ENCODE measurements around the gene BANP.
"Not testable (repeated sequence)": the region's sequence is repeated elsewhere in the genome, so short reads cannot be mapped to it uniquely, and the experiment has no call there.

The BANP gene

DNA sequence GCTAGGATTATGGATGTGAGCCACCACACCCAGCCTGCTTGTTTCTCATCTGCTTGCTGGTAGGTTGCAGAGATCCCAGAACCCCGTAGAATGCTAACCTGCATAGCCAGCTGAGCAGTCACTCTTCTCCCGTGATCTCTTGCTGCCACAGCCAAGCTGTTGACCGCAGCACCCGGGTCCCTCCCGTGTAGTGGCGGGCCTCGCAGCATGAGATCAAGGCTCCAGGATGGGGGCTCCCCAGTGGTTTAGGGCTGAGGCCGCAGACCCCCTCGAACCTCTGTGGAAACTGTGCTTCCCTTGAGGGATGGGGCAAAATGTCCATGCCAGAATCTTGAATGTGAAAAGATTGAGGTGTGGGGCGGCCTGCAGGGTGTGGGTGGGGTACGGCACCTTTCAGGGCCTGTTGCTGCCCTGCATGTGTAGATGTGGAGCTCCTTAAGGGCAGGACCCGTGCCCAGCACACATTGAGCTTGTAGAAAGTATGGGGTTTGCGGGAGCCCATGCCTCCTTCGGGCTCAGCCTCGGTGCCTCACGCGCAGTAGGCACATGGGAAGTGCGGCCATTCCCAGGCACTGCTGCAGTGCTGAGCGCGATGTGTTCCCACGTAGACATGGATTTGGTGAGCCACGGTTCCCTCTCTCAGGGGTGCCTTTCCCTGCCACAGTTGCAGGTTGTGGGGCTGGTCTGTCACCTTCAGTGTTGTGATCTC lies 99.9 kb downstream of the BANP start:
- no peak for DNase-seq

DNA sequence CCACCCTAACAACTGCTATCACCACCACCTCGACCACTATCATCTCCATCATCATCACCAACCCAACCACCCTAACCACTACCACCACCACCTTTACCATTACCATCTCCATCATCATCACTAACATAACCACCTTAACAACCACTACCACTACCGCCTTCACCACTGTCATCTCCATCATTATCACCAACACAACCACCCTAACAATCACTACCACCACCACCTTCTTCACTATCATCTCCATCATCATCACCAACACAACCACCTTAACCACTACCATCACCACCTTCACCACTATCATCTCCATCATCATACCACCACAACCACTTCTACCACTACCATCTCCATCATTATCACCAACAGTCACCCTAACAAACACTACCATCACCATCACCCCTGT lies 101.4 kb downstream of the BANP start:
- DNase-seq: no peak

GRCh38 chr16:88053479-88053878 lies 102.2 kb downstream of the BANP start:
- DNase-seq: not testable (repeated sequence)

DNA sequence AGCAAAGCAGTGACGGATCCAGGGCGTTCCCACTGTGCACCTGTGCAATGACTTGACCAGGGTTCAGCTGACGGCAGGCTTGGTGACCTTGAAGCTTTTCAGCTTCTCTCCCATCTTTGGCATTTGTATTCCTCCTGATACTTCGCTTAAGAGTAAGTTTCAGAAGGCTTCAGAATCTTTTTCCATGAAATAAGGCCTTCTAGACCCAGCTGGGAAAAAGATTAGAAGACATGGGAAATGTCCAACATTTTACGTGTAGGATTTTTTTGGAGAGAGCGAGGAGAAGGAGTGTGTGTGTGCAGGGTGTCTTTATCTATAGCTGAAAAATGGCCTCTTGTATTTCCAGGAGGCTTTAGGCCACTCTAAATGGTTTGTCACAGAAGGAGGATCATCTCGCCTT lies 104.1 kb downstream of the BANP start:
- no peak for DNase-seq

- DNase-seq: no peak
Measured at GRCh38 chr16:88056212-88056611, 105.0 kb downstream of the BANP start.

GRCh38 chr16:88057656-88058055 lies 106.4 kb downstream of the BANP start:
- no peak for DNase-seq

GRCh38 chr16:88058136-88058535 lies 106.9 kb downstream of the BANP start:
- DNase-seq: no peak

DNA sequence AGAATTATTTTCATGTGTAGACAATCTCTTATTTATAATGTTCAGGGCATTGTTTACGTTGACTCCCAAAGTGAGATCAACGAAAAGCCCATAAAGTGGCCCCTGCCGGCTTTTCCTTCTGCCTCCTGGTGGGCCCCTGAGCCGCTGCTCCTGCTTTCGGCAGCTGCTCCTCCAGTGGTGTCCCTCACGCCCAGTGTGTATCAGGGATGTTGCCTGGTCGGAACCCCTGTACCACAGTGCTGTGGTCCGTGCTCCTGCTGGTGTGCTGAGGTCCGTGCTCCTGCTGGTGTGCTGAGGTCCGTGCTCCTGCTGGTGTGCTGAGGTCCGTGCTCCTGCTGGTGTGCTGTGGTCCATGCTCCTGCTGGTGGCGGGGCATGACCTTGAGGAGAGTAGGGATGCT lies 107.6 kb downstream of the BANP start:
- DNase-seq: no peak

DNA sequence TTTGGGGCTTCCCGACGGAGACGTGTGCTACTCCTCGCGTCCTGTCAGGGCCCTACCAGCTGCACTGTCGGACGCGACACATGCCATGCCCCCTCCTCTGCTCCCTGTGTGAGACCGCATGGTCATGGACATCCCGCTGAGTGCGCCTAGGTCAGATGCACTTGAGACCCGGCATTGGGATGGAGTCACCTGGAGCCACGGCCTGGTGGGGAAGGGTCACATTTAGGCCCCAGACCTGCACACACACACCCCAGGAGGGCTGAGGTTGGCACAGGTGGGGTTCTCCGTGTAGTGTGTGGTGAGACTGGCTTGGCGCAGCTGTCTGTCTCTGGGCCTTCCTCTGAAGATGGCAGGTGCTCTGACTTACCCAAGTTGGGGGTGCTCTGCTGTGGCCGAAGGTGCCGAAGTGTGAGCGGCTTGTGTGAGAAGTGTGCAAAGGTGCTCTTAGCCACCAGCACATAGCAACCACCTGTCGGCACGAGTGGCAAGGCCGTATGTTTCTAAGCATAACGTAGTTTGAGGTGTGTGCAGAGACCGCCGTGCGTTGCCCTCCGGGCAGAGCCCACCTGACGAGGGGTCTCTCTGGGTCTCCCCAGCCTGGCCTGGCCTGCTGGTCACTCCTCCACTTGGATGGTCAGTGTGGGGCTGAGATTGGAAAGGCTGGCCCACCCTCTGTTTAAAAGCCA lies 108.6 kb downstream of the BANP start:
- no peak for DNase-seq

- DNase-seq: no peak
Measured at GRCh38 chr16:88060524-88061219, 109.4 kb downstream of the BANP start.

GRCh38 chr16:88061346-88062110 lies 110.3 kb downstream of the BANP start:
- DNase-seq: no peak

DNA sequence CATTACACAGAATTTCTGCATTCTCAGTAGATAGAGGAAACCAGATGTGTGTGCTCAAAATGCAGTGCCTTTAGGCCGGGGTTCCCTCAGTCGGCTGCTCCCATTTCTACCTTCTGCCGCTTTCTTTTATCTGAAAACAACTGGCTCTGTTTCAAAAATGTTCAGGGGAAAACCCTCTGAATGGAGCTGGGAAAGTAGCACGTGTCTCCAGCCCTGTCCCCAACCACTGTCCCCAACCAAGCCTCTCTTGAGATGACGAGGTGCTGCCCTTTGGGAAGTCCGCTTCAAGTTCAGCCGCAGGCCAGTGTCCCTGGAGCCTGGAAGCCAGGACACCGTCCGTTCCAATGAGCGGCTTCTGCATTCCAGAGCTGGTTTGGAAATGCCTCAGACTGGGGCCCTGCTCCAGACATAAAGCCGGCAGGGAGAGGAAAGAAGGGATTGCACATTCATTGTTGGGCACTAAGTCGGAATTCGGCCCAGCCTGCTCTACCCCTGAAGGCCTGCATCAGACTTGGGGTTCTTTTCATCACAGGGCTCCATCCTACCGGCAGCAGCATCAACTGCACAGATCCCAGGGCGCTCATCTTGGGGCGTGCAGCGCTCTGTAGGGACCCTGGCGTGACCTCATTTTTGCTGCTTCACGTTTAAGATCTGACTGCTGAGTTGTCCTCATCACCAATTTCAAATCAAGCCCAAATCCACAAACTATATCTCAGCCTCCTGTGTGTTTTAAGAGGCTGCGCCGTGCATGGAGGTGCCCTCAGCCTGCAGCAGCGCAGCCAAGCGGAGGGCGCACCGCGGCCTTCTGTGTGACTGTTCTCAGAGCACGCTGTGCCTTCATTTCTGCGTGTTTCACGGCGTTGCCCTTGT lies 111.3 kb downstream of the BANP start:
- no peak for DNase-seq

DNA sequence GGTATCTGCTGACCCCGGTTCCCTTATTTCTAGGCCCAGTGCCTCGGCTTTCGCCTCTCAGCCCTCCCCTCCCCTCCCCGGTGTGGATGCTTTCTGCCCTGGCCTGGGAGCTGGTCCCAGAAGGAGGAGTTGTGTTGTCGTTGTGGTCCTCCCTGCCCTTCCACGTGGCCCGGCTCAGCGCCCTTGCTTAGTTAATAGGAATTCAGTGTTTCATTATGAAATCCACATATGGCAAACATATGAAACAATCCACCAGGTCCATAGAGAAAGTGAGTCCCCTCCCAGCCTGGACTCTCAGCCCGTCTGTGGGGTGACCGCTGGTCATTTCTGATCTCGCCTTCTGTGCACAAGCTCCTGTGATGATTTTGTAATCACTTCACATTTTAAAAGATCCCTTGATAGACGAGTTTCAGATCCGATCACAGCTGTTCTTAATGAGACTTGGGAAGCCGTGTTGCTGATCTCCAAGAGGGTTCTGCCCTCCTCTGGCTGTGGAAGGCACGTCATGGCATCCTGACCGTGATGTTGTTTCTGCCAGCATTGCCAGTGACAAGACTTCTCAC lies 112.1 kb downstream of the BANP start:
- DNase-seq: no peak

- no peak for DNase-seq
Measured at GRCh38 chr16:88064011-88064888, 113.0 kb downstream of the BANP start.

- DNase-seq: no peak
Measured at GRCh38 chr16:88064889-88065746, 113.9 kb downstream of the BANP start.

DNA sequence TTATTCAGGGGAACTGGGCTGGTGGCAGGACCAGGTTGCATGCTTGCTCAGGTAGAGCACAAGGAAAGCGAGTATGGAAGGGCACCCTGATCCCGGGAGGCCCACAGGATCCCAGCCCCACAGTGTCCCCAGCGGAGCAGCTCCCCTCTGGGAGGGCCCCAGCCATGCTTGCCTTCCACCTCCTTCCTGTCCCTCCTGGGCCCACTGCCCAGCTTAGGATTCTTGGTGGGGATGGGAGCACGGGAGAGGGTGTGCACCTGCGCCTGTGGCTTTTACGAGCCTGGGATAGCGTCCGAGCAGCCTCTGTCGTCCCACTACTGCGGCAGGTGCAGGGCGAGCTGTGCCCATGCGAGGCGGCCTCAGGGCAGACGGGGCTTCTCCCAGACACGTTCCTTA lies 114.5 kb downstream of the BANP start:
- no peak for DNase-seq

GRCh38 chr16:88066234-88066633 lies 115.0 kb downstream of the BANP start:
- no peak for DNase-seq

GRCh38 chr16:88066680-88067529 lies 115.7 kb downstream of the BANP start:
- no peak for DNase-seq

Data from suppressor macrophage treated with lipopolysaccharide for 4 hours (primary cell).